HEK293 (cell line): ENCODE results near the gene SLC5A9.
"Not testable (repeated sequence)": the region's sequence is repeated elsewhere in the genome, so short reads cannot be mapped to it uniquely, and the experiment has no call there.

ENCODE experiments used
- CTCF ChIA-PET: fragments of 350-600 bp; formaldehyde crosslinking; extraction: SDS; loops from one replicate; lab custom pipeline; 2021; ENCODE audit warnings: antibody characterized with exemption; lab: Yijun Ruan, JAX
- POLR2A ChIA-PET: fragments of 300-600 bp; formaldehyde crosslinking; extraction: SDS; loops from one replicate; lab custom pipeline; 2020; ENCODE audit warnings: antibody characterized with exemption, inconsistent platforms; lab: Yijun Ruan, JAX
- H3K27ac ChIP-seq: fragments of 200-500 bp; sonication (Bioruptor generic); 2 replicates; pipeline ENCODE4 v1.5.1; 2014; ENCODE audit warnings: low read depth, low read length, control low read depth, inconsistent platforms; ENCODE audit errors: extremely low read depth
- H3K36me3 ChIP-seq, 2 experiments: fragments of 200-500 bp in 1 of 2; sonication (Bioruptor generic) in 1 of 2; 1 replicate in 1 of 2; 2 replicates in 1 of 2; pipeline ENCODE4 v1.5.1; 2014 to 2017; ENCODE audit warnings: inconsistent platforms in 2 of 2, low read length in 2 of 2; ENCODE audit not compliant: control insufficient read depth in 2 of 2, insufficient read depth in 1 of 2
- H3K4me1 ChIP-seq: fragments of 200-500 bp; sonication (Bioruptor generic); 2 replicates; pipeline ENCODE4 v1.5.1; 2014; ENCODE audit warnings: mild to moderate bottlenecking, low read length, inconsistent platforms; ENCODE audit not compliant: control insufficient read depth, insufficient read depth
- H3K4me3 ChIP-seq: 2 replicates; pipeline ENCODE4 v1.5.1; 2011; ENCODE audit warnings: low read depth, mild to moderate bottlenecking, control low read depth, low read length, moderate library complexity
- H3K9me3 ChIP-seq: fragments of 200-500 bp; sonication (Bioruptor generic); 2 replicates; pipeline ENCODE4 v1.5.1; 2014; ENCODE audit warnings: low read depth, low read length, inconsistent platforms; ENCODE audit not compliant: control insufficient read depth, insufficient read depth
- GFI1B ChIP-seq: fragments of 450-650 bp; formaldehyde crosslinking; IDR thresholded peaks from 2 replicates; pipeline ENCODE4 v1.5.1; 2016; ENCODE audit warnings: missing biosample characterization, missing genetic modification characterization
- IKZF3 ChIP-seq: fragments of 450-650 bp; IDR thresholded peaks from 2 replicates; pipeline ENCODE4 v1.5.0; 2018; ENCODE audit warnings: missing biosample characterization, mild to moderate bottlenecking, missing genetic modification characterization, moderate library complexity
- MEIS1 ChIP-seq: sonication (generic); formaldehyde crosslinking; IDR thresholded peaks from 2 replicates; pipeline ENCODE4 v1.8.1; 2022; ENCODE audit warnings: missing genetic modification reagents, mild to moderate bottlenecking, borderline replicate concordance
- OVOL3 ChIP-seq: fragments of 450-650 bp; formaldehyde crosslinking; IDR thresholded peaks from 2 replicates; pipeline ENCODE4 v1.5.1; 2016; ENCODE audit warnings: missing biosample characterization, missing genetic modification characterization
- ZBTB48 ChIP-seq: fragments of 450-650 bp; formaldehyde crosslinking; IDR thresholded peaks from 2 replicates; pipeline ENCODE4 v1.5.1; 2016; ENCODE audit warnings: missing biosample characterization, missing genetic modification characterization
- ZNF155 ChIP-seq: fragments of 450-650 bp; formaldehyde crosslinking; IDR thresholded peaks from 2 replicates; pipeline ENCODE4 v1.5.1; 2016; ENCODE audit warnings: missing biosample characterization, missing genetic modification characterization
- ZXDB ChIP-seq: fragments of 450-650 bp; formaldehyde crosslinking; IDR thresholded peaks from 2 replicates; pipeline ENCODE4 v1.5.1; 2016; ENCODE audit warnings: missing biosample characterization, missing genetic modification characterization
- TF ChIP-seq, protein P1 (sequence below): fragments of 450-650 bp; formaldehyde crosslinking; IDR thresholded peaks from 2 replicates; pipeline ENCODE4 v1.5.1; 2016; ENCODE audit warnings: missing biosample characterization, missing genetic modification characterization
- TF ChIP-seq, protein P2 (sequence below): fragments of 450-650 bp; formaldehyde crosslinking; IDR thresholded peaks from 2 replicates; pipeline ENCODE4 v1.5.1; 2016; ENCODE audit warnings: missing biosample characterization, missing genetic modification characterization
- TF ChIP-seq, protein P3 (sequence below): fragments of 450-650 bp; formaldehyde crosslinking; IDR thresholded peaks from 2 replicates; pipeline ENCODE4 v1.5.1; 2016; ENCODE audit warnings: missing biosample characterization, missing genetic modification characterization
- TF ChIP-seq, protein P4 (sequence below): fragments of 450-650 bp; IDR thresholded peaks from 2 replicates; pipeline ENCODE4 v1.5.1; 2018; ENCODE audit warnings: missing biosample characterization, missing genetic modification characterization
- TF ChIP-seq, protein P5 (sequence below): fragments of 450-650 bp; formaldehyde crosslinking; IDR thresholded peaks from 2 replicates; pipeline ENCODE4 v1.5.1; 2016; ENCODE audit warnings: missing biosample characterization, missing genetic modification characterization, borderline replicate concordance

Gene SLC5A9

DNA sequence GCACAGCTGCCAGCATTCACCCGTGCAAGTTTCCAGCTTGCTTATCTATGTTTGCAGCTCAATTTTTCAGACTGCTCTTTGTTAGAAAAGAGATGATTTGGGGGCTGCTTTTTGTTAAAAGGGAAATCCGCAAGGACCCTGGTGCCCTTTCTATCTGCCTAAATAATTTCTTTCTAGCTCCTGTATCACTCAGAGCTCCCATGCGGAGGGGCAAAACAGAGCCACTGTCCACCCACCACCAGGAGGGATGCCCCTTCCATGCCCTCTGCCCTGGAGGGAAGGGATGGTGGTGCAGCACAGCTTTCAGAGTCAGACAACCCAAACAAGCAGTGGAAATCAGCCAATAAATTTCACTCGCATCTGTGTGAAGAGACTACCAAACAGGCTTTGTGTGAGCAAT lies 13.9 kb upstream of the SLC5A9 start (continued):
- TF ChIP-seq GFI1B (tag by site-specific recombination) (no peak), MEIS1 (CRISPR knock-in tag) (no peak), ZXDB (tag by site-specific recombination) (no peak), ZNF155 (tag by site-specific recombination) (no peak), IKZF3 (no peak), OVOL3 (tag by site-specific recombination) (no peak)
- TF ChIP-seq, protein P1, sequence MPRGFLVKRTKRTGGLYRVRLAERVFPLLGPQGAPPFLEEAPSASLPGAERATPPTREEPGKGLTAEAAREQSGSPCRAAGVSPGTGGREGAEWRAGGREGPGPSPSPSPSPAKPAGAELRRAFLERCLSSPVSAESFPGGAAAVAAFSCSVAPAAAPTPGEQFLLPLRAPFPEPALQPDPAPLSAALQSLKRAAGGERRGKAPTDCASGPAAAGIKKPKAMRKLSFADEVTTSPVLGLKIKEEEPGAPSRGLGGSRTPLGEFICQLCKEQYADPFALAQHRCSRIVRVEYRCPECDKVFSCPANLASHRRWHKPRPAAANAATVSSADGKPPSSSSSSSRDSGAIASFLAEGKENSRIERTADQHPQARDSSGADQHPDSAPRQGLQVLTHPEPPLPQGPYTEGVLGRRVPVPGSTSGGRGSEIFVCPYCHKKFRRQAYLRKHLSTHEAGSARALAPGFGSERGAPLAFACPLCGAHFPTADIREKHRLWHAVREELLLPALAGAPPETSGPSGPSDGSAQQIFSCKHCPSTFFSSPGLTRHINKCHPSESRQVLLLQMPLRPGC (tag by site-specific recombination), result no peak
- TF ChIP-seq, protein P2, sequence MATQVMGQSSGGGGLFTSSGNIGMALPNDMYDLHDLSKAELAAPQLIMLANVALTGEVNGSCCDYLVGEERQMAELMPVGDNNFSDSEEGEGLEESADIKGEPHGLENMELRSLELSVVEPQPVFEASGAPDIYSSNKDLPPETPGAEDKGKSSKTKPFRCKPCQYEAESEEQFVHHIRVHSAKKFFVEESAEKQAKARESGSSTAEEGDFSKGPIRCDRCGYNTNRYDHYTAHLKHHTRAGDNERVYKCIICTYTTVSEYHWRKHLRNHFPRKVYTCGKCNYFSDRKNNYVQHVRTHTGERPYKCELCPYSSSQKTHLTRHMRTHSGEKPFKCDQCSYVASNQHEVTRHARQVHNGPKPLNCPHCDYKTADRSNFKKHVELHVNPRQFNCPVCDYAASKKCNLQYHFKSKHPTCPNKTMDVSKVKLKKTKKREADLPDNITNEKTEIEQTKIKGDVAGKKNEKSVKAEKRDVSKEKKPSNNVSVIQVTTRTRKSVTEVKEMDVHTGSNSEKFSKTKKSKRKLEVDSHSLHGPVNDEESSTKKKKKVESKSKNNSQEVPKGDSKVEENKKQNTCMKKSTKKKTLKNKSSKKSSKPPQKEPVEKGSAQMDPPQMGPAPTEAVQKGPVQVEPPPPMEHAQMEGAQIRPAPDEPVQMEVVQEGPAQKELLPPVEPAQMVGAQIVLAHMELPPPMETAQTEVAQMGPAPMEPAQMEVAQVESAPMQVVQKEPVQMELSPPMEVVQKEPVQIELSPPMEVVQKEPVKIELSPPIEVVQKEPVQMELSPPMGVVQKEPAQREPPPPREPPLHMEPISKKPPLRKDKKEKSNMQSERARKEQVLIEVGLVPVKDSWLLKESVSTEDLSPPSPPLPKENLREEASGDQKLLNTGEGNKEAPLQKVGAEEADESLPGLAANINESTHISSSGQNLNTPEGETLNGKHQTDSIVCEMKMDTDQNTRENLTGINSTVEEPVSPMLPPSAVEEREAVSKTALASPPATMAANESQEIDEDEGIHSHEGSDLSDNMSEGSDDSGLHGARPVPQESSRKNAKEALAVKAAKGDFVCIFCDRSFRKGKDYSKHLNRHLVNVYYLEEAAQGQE, result no peak
- TF ChIP-seq, protein P3, sequence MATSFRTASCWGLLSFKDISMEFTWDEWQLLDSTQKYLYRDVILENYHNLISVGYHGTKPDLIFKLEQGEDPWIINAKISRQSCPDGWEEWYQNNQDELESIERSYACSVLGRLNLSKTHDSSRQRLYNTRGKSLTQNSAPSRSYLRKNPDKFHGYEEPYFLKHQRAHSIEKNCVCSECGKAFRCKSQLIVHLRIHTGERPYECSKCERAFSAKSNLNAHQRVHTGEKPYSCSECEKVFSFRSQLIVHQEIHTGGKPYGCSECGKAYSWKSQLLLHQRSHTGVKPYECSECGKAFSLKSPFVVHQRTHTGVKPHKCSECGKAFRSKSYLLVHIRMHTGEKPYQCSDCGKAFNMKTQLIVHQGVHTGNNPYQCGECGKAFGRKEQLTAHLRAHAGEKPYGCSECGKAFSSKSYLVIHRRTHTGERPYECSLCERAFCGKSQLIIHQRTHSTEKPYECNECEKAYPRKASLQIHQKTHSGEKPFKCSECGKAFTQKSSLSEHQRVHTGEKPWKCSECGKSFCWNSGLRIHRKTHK, result no peak
- TF ChIP-seq, protein P4, sequence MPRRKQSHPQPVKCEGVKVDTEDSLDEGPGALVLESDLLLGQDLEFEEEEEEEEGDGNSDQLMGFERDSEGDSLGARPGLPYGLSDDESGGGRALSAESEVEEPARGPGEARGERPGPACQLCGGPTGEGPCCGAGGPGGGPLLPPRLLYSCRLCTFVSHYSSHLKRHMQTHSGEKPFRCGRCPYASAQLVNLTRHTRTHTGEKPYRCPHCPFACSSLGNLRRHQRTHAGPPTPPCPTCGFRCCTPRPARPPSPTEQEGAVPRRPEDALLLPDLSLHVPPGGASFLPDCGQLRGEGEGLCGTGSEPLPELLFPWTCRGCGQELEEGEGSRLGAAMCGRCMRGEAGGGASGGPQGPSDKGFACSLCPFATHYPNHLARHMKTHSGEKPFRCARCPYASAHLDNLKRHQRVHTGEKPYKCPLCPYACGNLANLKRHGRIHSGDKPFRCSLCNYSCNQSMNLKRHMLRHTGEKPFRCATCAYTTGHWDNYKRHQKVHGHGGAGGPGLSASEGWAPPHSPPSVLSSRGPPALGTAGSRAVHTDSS (tag by site-specific recombination), result no peak
- TF ChIP-seq, protein P5, sequence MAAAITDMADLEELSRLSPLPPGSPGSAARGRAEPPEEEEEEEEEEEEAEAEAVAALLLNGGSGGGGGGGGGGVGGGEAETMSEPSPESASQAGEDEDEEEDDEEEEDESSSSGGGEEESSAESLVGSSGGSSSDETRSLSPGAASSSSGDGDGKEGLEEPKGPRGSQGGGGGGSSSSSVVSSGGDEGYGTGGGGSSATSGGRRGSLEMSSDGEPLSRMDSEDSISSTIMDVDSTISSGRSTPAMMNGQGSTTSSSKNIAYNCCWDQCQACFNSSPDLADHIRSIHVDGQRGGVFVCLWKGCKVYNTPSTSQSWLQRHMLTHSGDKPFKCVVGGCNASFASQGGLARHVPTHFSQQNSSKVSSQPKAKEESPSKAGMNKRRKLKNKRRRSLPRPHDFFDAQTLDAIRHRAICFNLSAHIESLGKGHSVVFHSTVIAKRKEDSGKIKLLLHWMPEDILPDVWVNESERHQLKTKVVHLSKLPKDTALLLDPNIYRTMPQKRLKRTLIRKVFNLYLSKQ (tag by site-specific recombination), result no peak

DNA sequence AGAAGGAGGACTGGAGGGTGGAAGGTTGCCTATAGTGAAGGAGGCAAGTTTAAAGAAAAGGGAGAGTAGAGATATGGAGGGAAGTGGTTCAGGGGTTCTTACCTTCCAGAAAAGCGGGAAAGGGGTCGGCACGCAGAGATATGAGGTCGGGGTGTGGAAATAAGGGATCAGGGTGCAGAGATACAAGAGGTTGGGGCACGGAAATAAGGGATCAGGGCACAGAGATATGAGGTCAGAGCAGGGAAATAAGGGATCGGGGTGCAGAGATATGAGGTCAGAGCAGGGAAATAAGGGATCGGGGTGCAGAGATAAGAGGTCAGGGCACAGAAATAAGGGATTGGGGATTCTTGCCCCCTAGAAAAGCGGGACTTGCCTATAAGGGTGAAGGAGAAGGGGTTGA lies 9.1 kb upstream of the SLC5A9 start:
- H3K4me1 ChIP-seq, H3K36me3 ChIP-seq: not testable (repeated sequence)

DNA sequence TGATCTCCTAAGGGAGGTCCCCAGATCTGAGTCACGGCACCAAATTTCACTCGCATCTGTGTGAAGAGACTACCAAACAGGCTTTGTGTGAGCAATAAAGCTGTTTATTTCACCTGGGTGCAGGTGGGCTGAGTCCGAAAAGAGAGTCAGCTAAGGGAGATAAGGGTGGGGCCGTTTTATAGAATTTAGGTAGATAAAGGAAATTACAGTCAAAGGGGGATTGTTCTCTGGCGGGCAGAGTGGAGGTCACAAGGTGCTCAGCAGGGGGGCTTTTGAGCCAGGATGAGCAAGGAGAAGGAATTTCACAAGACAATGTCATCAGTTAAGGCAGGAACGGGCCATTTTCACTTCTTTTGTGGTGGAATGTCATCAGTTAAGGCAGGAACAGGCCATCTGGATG lies 8.2 kb upstream of the SLC5A9 start:
- H3K27ac ChIP-seq, H3K4me3 ChIP-seq, H3K9me3 ChIP-seq, H3K4me1 ChIP-seq, H3K36me3 ChIP-seq, POLR2A ChIA-PET: not testable (repeated sequence)
- CTCF ChIA-PET, result interaction anchor here (1.4 kb wide), 1 partner anchor 685 kb away, joined by 4 read pairs; no protein-coding TSS in a partner anchor

More for the DNA sequence above, 9.1 kb upstream of the SLC5A9 start:
- H3K9me3 ChIP-seq, POLR2A ChIA-PET, CTCF ChIA-PET: not testable (repeated sequence)
- peak; percentile 76 for TF ChIP-seq ZBTB48 (tag by site-specific recombination)
- TF ChIP-seq, all 188 proteins: peak for 1; not testable (repeated sequence) for 187
- H3K4me3 ChIP-seq, H3K27ac ChIP-seq: not testable (repeated sequence)
